Transverse colon (tissue), 4 donors: ENCODE results near the gene PTGDR2. TPM values are rescaled to one million over a fixed set of nuclear protein-coding genes. Genes with fewer than 3 reads are reported as not detected.

Experiments used
- DNase-seq: peaks from one replicate; pipeline ENCODE4 v3.0.0-alpha.2; 2019
- H3K27ac ChIP-seq, 4 donors: fragments of 200-600 bp; sonication (generic); 2 replicates each; pipeline ENCODE4 v1.5.1; 2016 to 2018; ENCODE audit warnings: inconsistent platforms in 4 of 4
- H3K27me3 ChIP-seq: fragments of 200-600 bp; sonication (generic); 2 replicates; pipeline ENCODE4 v1.5.1; 2017; ENCODE audit warnings: inconsistent platforms
- H3K36me3 ChIP-seq, 4 donors: fragments of 200-600 bp; sonication (generic); 2 replicates each; pipeline ENCODE4 v1.5.1; 2017 to 2019; ENCODE audit warnings: inconsistent platforms in 4 of 4
- H3K4me1 ChIP-seq, 4 donors: fragments of 200-600 bp; sonication (generic); 2 replicates each; pipeline ENCODE4 v1.5.1; 2017 to 2020; ENCODE audit warnings: inconsistent platforms in 4 of 4
- H3K4me3 ChIP-seq, 4 donors: fragments of 200-600 bp; sonication (generic); 1 replicate in 1 of 4; 2 replicates in 3 of 4; pipeline versions ENCODE4 v1.5.1 to v1.6.1; 2017 to 2019; ENCODE audit warnings: inconsistent platforms in 4 of 4
- H3K9me3 ChIP-seq, 2 donors: fragments of 200-600 bp; sonication (generic); 2 replicates each; pipeline ENCODE4 v1.5.1; 2017 to 2019; ENCODE audit warnings: inconsistent platforms in 2 of 2
- EP300 ChIP-seq: sonication (generic); formaldehyde crosslinking; IDR thresholded peaks from one replicate; pipeline ENCODE4 v1.6.1; 2017; ENCODE audit warnings: antibody characterized with exemption, low read depth
- POLR2A ChIP-seq: fragments of 450-650 bp; IDR thresholded peaks from one replicate; pipeline ENCODE4 v1.6.1; 2016; ENCODE audit warnings: antibody characterized with exemption, mild to moderate bottlenecking, moderate library complexity
- POLR2AphosphoS5 ChIP-seq, 3 donors: sonication (generic); formaldehyde crosslinking; IDR thresholded peaks; one replicate each; pipeline ENCODE4 v1.6.1; 2016; ENCODE audit warnings: antibody characterized with exemption in 3 of 3
- WGBS, 2 donors: methylation state at CpG; one replicate each; pipeline ENCODE4 v1.1.5; 2018; ENCODE audit warnings: low coverage in 1 of 2; 5-methylcytosine and 5-hydroxymethylcytosine counted together
- in situ Hi-C, 4 donors: fragments of 200-750 bp; cut with MboI; loops; one replicate each; pipeline versions ENCODE4 v1.15.0 to v1.15.1; 2017; ENCODE audit warnings: low sequenced_read_pairs in 3 of 4, low pct_ligation_motif_present in 1 of 4, low pct_unique_long_range_greater_than_20kb in 1 of 4
- intact Hi-C: fragments of 100-400 bp; cut with DNase I; formaldehyde crosslinking; loops from one replicate; pipeline ENCODE4 v1.15.1; 2023; ENCODE audit warnings: low total_unique reads
- total RNA-seq, 4 donors: library from RNA; depleted of rRNA; stranded (reverse); fragments of >200 nt; gene quantifications; one replicate each; pipeline ENCODE4 v1.1.0, GENCODE V29; 2016
- TF ChIP-seq, protein P1 (sequence below), 5 experiments: fragments of 200-600 bp in 3 of 5; fragments of 450-650 bp in 2 of 5; sonication (generic) in 3 of 5; IDR thresholded peaks; 1 replicate in 2 of 5; 2 replicates in 3 of 5; pipeline ENCODE4 v1.5.1; 2016 to 2017; ENCODE audit warnings: antibody characterized with exemption in 5 of 5, inconsistent platforms in 3 of 5, mild to moderate bottlenecking in 2 of 5, moderate library complexity in 1 of 5

Gene PTGDR2
- total RNA-seq, 4 donors from 2014 or later, result 3.5 to 36.6 (median 4.5) TPM; not detected in 1

DNA sequence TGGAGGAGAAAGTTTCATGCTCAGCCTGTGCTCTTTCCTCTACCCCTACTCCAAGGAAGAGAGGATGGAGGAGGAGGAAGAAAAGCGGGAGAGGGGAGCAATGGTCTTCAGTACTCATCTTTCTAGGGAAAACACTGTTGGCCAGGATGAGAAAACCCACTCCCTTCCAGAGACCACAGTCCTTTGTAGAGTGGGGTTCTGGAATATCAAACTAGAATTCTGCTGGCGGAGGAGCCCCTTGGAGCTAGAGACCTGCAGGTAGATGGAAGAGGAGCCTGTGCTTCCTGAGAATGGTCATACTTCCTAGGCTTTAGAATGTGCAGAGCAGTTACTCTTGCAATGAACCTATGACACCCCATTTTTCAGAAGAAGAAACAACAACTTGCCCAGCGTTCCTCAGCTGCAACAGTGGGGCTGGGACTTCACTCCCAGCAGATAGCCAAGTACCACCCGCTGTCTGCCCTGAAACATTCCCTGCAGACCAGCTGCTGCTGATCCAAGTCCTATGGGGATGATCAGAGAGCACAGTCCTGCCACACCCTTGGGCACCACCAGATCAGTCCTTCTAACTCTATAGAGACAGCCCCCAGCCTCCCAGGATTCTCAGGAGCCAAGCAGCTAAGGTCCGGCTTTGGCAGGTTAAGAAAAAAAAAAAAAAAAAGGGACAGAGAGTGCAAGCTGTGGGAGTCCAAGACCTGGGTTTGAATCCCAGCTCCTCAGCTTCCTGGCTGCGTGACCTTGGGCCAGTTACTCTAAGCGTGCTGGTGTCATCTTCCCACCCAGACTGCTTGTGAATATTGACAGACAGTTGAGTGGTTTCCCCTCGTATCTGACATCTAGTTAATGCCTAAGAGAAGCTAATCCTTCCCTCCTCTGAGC is 664 bp downstream of the PTGDR2 start:
- peak overlapping the region in 2 of 4 donors; percentile 6 to 21 for H3K4me3 ChIP-seq
- H3K9me3 ChIP-seq, result no peaks in the 10 kb centered on the region
- H3K4me1 ChIP-seq, result peaks cover 0 to 15% (median 4%) of the 10 kb centered on the region in 4 donors
- no peaks in the 10 kb centered on the region for H3K27me3 ChIP-seq
- intact Hi-C loops (no loop called here), in situ Hi-C loops (no loop called here)
- DNase-seq, result no peak
- H3K27ac ChIP-seq, result peak overlapping the region in 2 of 4 donors; percentile 47 to 65
- 56% methylated on average over 8 of the region's 8 CpGs; no CpG with 5 or more reads in 1 of the 2 donors for WGBS, 2 donors
- H3K36me3 ChIP-seq, result peaks cover 0 to 4% (median under 1%) of the 10 kb centered on the region in 4 donors
- TF ChIP-seq POLR2A (no peak), EP300 (no peak), POLR2AphosphoS5 (IDR thresholded peaks at IDR 0.05) (no peak)
- TF ChIP-seq, protein P1, sequence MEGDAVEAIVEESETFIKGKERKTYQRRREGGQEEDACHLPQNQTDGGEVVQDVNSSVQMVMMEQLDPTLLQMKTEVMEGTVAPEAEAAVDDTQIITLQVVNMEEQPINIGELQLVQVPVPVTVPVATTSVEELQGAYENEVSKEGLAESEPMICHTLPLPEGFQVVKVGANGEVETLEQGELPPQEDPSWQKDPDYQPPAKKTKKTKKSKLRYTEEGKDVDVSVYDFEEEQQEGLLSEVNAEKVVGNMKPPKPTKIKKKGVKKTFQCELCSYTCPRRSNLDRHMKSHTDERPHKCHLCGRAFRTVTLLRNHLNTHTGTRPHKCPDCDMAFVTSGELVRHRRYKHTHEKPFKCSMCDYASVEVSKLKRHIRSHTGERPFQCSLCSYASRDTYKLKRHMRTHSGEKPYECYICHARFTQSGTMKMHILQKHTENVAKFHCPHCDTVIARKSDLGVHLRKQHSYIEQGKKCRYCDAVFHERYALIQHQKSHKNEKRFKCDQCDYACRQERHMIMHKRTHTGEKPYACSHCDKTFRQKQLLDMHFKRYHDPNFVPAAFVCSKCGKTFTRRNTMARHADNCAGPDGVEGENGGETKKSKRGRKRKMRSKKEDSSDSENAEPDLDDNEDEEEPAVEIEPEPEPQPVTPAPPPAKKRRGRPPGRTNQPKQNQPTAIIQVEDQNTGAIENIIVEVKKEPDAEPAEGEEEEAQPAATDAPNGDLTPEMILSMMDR (IDR thresholded peaks at IDR 0.05), result no peak

DNA sequence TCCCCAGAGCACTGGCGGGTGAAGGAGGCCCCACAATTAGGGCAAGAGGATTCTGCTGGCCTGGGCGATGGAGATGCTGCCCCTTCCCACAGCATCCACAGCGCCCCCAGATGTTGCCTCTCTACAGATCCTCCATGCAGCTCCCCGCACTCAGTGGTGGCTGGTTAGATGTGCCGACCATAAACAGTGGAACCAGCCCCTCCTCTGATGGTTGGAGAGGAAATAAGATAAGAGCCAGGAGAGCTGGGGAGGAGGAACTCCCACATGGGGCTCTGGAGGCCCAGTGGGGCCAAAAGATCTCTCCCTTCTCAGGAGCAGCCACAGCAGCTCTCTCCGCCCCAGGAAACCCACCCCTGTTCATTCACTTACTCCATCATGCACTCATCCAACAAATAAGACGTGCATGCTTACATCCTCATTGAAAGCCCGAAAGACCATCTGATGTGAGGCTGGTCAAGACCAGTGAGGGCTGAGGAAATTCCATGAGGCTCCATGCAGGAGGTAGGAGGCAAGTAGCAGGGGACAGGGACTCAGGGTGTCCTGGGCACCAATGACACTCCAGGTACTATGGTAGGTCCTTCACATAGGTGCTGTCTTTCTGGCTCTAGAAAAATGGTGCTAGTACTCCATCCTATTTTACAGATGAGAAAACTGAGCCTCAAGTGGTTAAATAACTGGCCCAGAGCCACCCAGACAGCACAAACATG is 1.5 kb downstream of the PTGDR2 start:
- Histone ChIP-seq H3K36me3 (peaks cover 0 to 9% (median 4%) of the 10 kb centered on the region in 4 donors), H3K9me3 (no peaks in the 10 kb centered on the region), H3K27me3 (no peaks in the 10 kb centered on the region), H3K4me1 (peaks cover 0 to 15% (median 4%) of the 10 kb centered on the region in 4 donors), H3K27ac (peak overlapping the region in 1 of 4 donors; percentile 65), H3K4me3 (peak overlapping the region in 2 of 4 donors; percentile 2 to 21)
- intact Hi-C loops, result no loop called here
- TF ChIP-seq POLR2A, result no peak
- TF ChIP-seq, protein P1 (IDR thresholded peaks at IDR 0.05), result no peak
- TF ChIP-seq EP300, result no peak
- no peak for TF ChIP-seq POLR2AphosphoS5 (IDR thresholded peaks at IDR 0.05)
- no peak for DNase-seq
- in situ Hi-C loops, result no loop called here
- 67 to 73% methylated on average over 3 to 8 of the region's 8 CpGs for WGBS, 2 donors

DNA sequence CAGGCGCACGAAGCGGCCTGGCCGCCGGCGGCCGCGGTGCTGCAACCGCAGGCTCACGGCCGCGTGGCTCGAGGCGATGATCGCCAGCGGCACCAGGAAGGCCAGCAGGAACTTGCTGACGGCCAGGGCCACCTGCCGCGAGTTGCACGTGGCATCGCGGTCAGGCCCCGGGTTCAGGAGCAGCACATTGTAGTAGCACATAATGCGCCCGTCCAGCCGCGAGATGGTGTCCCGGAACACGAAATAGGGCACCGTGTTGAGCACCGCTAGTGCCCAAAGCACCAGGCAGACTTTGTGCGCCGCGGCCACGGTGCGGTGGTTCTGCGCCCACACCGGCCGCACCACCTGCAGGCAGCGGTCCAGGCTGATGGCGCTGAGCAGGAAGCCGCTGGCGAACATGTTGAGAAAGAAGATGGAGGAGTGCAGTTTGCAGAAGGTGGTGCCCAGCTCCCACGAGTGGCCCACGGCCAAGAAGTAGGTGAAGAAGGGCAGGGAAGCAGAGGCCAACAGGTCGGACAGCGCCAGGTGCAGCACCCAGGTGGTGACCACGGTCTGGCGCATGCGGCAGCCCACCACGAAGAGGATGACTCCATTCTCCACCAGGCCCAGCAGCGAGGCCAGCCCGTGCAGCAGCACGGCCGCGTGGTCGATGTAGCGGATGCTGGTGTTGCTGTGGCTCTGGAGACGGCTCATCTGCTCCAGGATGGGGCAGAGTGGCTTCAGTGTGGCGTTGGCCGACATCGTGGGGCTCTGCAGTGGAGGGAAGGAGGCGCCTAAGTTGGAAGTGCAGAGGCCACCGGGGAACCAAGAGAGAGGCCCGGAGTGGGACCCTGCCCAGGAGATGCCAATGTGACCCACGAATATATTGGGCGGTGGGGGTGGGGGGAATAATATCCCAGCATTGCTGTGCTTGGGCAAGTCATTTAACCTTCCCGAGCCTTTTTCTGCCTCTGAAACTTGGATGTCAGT is 2.5 kb downstream of the PTGDR2 start:
- Histone ChIP-seq H3K36me3 (peaks cover 0 to 13% (median 4%) of the 10 kb centered on the region in 4 donors), H3K9me3 (no peaks in the 10 kb centered on the region), H3K4me3 (peak overlapping the region in 3 of 4 donors; percentile 31 to 46 (median 32)), H3K27me3 (no peaks in the 10 kb centered on the region), H3K27ac (peak overlapping the region in 3 of 4 donors; percentile 75 to 84 (median 80)), H3K4me1 (peaks cover 0 to 10% (median 4%) of the 10 kb centered on the region in 4 donors)
- no peak for DNase-seq
- in situ Hi-C loops (no loop called here), intact Hi-C loops (no loop called here)
- TF ChIP-seq POLR2A, result no peak
- TF ChIP-seq POLR2AphosphoS5 (IDR thresholded peaks at IDR 0.05), result no peak
- TF ChIP-seq, protein P1 (IDR thresholded peaks at IDR 0.05), result no peak
- no peak for TF ChIP-seq EP300
- whole genome bisulfite sequencing, 2 donors, result 89% methylated on average over 68 of the region's 68 CpGs; no CpG with 5 or more reads in 1 of the 2 donors
